H9 (cell line): Measurements from ENCODE around the gene VDR. TPM values are rescaled to one million over a fixed set of nuclear protein-coding genes. Genes with fewer than 3 reads are reported as not detected.

ENCODE experiments used
- DNase-seq: peaks from one replicate; pipeline ENCODE4 v3.0.0-alpha.2; 2017
- H2AFZ ChIP-seq: one replicate; pipeline ENCODE4 v1.6.1; 2013; ENCODE audit warnings: mild to moderate bottlenecking, low read length, control low read depth, moderate library complexity
- H2AK5ac ChIP-seq: 2 replicates; pipeline ENCODE4 v1.6.1; 2013; ENCODE audit warnings: low read length, control low read depth, mixed read lengths; ENCODE audit not compliant: insufficient read length
- H2BK120ac ChIP-seq: one replicate; pipeline ENCODE4 v1.6.1; 2013; ENCODE audit warnings: low read depth, mild to moderate bottlenecking, low read length, control low read depth, inconsistent platforms; ENCODE audit not compliant: poor library complexity, severe bottlenecking
- H2BK12ac ChIP-seq: 2 replicates; pipeline ENCODE4 v1.6.1; 2013; ENCODE audit warnings: low read length, control low read depth, mixed read lengths, low read depth; ENCODE audit not compliant: insufficient read length
- H2BK15ac ChIP-seq: 2 replicates; pipeline ENCODE4 v1.6.1; 2013; ENCODE audit warnings: low read depth, low read length, control low read depth
- H2BK20ac ChIP-seq: one replicate; pipeline ENCODE4 v1.6.1; 2013; ENCODE audit warnings: low read depth, mild to moderate bottlenecking, low read length, control low read depth, inconsistent platforms; ENCODE audit not compliant: poor library complexity, severe bottlenecking
- H2BK5ac ChIP-seq: 2 replicates; pipeline ENCODE4 v1.6.1; 2013; ENCODE audit warnings: low read length, control low read depth, mixed read lengths; ENCODE audit not compliant: insufficient read length
- H3K14ac ChIP-seq: 2 replicates; pipeline ENCODE4 v1.6.1; 2013; ENCODE audit warnings: low read length, control low read depth; ENCODE audit not compliant: insufficient read depth
- H3K18ac ChIP-seq: 2 replicates; pipeline ENCODE4 v1.6.1; 2013; ENCODE audit warnings: low read depth, mild to moderate bottlenecking, mixed read lengths, low read length, control low read depth; ENCODE audit not compliant: insufficient read length
- H3K23ac ChIP-seq: 2 replicates; pipeline ENCODE4 v1.6.1; 2013; ENCODE audit warnings: low read length, control low read depth, mixed read lengths, low read depth; ENCODE audit not compliant: insufficient read length
- H3K23me2 ChIP-seq: 2 replicates; pipeline ENCODE4 v1.6.1; 2013; ENCODE audit warnings: low read depth, mild to moderate bottlenecking, mixed read lengths, low read length, control low read depth; ENCODE audit not compliant: insufficient read length, poor library complexity, severe bottlenecking
- H3K27ac ChIP-seq: 2 replicates; pipeline ENCODE4 v1.5.1; 2013; ENCODE audit warnings: low read length, control low read depth, mixed read lengths, low read depth; ENCODE audit not compliant: insufficient read length
- H3K27me3 ChIP-seq: 2 replicates; pipeline ENCODE4 v1.6.1; 2013; ENCODE audit warnings: low read length, control low read depth, inconsistent platforms; ENCODE audit not compliant: insufficient read depth
- H3K4ac ChIP-seq: 2 replicates; pipeline ENCODE4 v1.6.1; 2013; ENCODE audit warnings: low read depth, mild to moderate bottlenecking, control low read depth, inconsistent platforms, low read length, moderate library complexity
- H3K4me1 ChIP-seq: 2 replicates; pipeline ENCODE4 v1.6.1; 2013; ENCODE audit warnings: low read length, control low read depth, inconsistent platforms; ENCODE audit not compliant: insufficient read depth
- H3K4me2 ChIP-seq: 2 replicates; pipeline ENCODE4 v1.6.1; 2013; ENCODE audit warnings: low read length, control low read depth, mixed read lengths; ENCODE audit not compliant: insufficient read length, insufficient read depth
- H3K56ac ChIP-seq: 2 replicates; pipeline ENCODE4 v1.6.1; 2013; ENCODE audit warnings: low read depth, mild to moderate bottlenecking, mixed read lengths, low read length, control low read depth; ENCODE audit not compliant: insufficient read length
- H3K79me1 ChIP-seq: 2 replicates; pipeline ENCODE4 v1.6.1; 2013; ENCODE audit warnings: low read depth, mild to moderate bottlenecking, moderate library complexity, low read length, control low read depth, inconsistent platforms; ENCODE audit not compliant: insufficient read depth, poor library complexity, severe bottlenecking
- H3K79me2 ChIP-seq: 2 replicates; pipeline ENCODE4 v1.6.1; 2013; ENCODE audit warnings: low read length, control low read depth, inconsistent platforms; ENCODE audit not compliant: insufficient read depth
- H3K9ac ChIP-seq: 2 replicates; pipeline ENCODE4 v1.6.1; 2013; ENCODE audit warnings: low read length, control low read depth, mixed read lengths; ENCODE audit not compliant: insufficient read length; ENCODE audit errors: extremely low read depth
- H3K9me3 ChIP-seq: one replicate; pipeline ENCODE4 v1.6.1; 2013; ENCODE audit warnings: low read depth, low read length, inconsistent platforms; ENCODE audit not compliant: control insufficient read depth
- H3T11ph ChIP-seq: one replicate; pipeline ENCODE4 v1.6.1; 2013; ENCODE audit warnings: mild to moderate bottlenecking, low read length, control low read depth, inconsistent platforms
- H4K20me1 ChIP-seq: one replicate; pipeline ENCODE4 v1.6.1; 2013; ENCODE audit not compliant: control insufficient read depth, insufficient read length, insufficient read depth
- H4K5ac ChIP-seq: 2 replicates; pipeline ENCODE4 v1.6.1; 2013; ENCODE audit warnings: low read depth, mild to moderate bottlenecking, mixed read lengths, low read length, control low read depth; ENCODE audit not compliant: insufficient read length
- H4K8ac ChIP-seq: replicated peaks from 2 replicates; pipeline ENCODE4 v1.6.1; 2013; ENCODE audit warnings: low read length, control low read depth, mixed read lengths, low read depth; ENCODE audit not compliant: insufficient read length
- H4K91ac ChIP-seq: 2 replicates; pipeline ENCODE4 v1.6.1; 2013; ENCODE audit warnings: low read depth, mild to moderate bottlenecking, moderate library complexity, mixed read lengths, low read length, control low read depth; ENCODE audit not compliant: insufficient read length
- H3K27ac Mint-ChIP-seq, 3 experiments: 2 replicates in 2 of 3; 3 replicates in 1 of 3; pipeline ENCODE4 v1.8.0; 2020 to 2021; ENCODE audit warnings: mixed read lengths in 3 of 3, mild to moderate bottlenecking in 1 of 3, moderate library complexity in 1 of 3
- H3K27me3 Mint-ChIP-seq: 2 replicates; pipeline ENCODE4 v1.8.0; 2021; ENCODE audit warnings: low read depth, mild to moderate bottlenecking, moderate library complexity, mixed read lengths
- H3K36me3 Mint-ChIP-seq, 3 experiments: 2 replicates in 2 of 3; 3 replicates in 1 of 3; pipeline ENCODE4 v1.8.0; 2020 to 2021; ENCODE audit warnings: low read depth in 3 of 3, mixed read lengths in 3 of 3; ENCODE audit not compliant: insufficient read depth in 1 of 3
- H3K4me1 Mint-ChIP-seq, 2 experiments: 2 replicates each; pipeline ENCODE4 v1.8.0; 2020; ENCODE audit warnings: mixed read lengths in 2 of 2
- H3K4me3 Mint-ChIP-seq, 2 experiments: 2 replicates in 1 of 2; 3 replicates in 1 of 2; pipeline ENCODE4 v1.8.0; 2020 to 2021; ENCODE audit warnings: mild to moderate bottlenecking in 2 of 2, mixed read lengths in 2 of 2, moderate library complexity in 1 of 2
- H3K9me3 Mint-ChIP-seq, 2 experiments: 2 replicates in 1 of 2; 3 replicates in 1 of 2; pipeline ENCODE4 v1.8.0; 2020; ENCODE audit warnings: mild to moderate bottlenecking in 2 of 2, mixed read lengths in 2 of 2, moderate library complexity in 1 of 2
- CTCF ChIP-seq: fragments of 200-600 bp; sonication (generic); conservative IDR thresholded peaks from 3 replicates; pipeline ENCODE4 v1.8.0; 2021; ENCODE audit warnings: antibody characterized with exemption, mild to moderate bottlenecking
- WGBS: extraction: QIAGEN DNeasy Blood & Tissue Kit; methylation state at CpG from one replicate; pipeline ENCODE4 v1.1.7; 2013; ENCODE audit warnings: missing lambda C conversion rate, low lambda C conversion rate, mixed read lengths; ENCODE audit not compliant: insufficient read length; ENCODE audit errors: extremely low coverage; 5-methylcytosine and 5-hydroxymethylcytosine counted together
- total RNA-seq: library from RNA; stranded (reverse); gene quantifications from 2 replicates; pipeline ENCODE4 v1.2.1, GENCODE V29; 2021

The VDR gene
- total RNA-seq, 1 experiment from 2014 or later = 0.61 TPM

GRCh38 chr12:47939009-47939601, 34.3 kb upstream of the VDR start:
- Histone ChIP-seq H3K9me3 (no peaks in the 10 kb centered on the region), H3K9ac (no peak overlapping the region), H2BK5ac (no peak overlapping the region), H3K56ac (no peak overlapping the region), H4K8ac (no peak overlapping the region), H4K91ac (no peak overlapping the region), H4K5ac (no peak overlapping the region), H3K14ac (no peak overlapping the region), H3K27me3 (no peaks in the 10 kb centered on the region), H2BK12ac (no peak overlapping the region), H3K23me2 (peaks cover 2% of the 10 kb centered on the region), H3K4ac (no peak overlapping the region), H3K27ac (no peak overlapping the region), H2AK5ac (no peak overlapping the region), H2AFZ (no peak overlapping the region), H3K79me1 (no peaks in the 10 kb centered on the region), H3K23ac (no peak overlapping the region), H3K18ac (no peak overlapping the region), H2BK15ac (no peak overlapping the region), H2BK20ac (no peak overlapping the region), H4K20me1 (no peaks in the 10 kb centered on the region), H3K4me2 (no peak overlapping the region), H2BK120ac (no peak overlapping the region), H3K79me2 (no peaks in the 10 kb centered on the region), H3T11ph (no peak overlapping the region), H3K4me1 (no peaks in the 10 kb centered on the region)
- Mint-ChIP-seq H3K36me3 (no peaks in the 10 kb centered on the region), H3K27ac (no peak overlapping the region), H3K4me3 (no peak overlapping the region), H3K9me3 (no peaks in the 10 kb centered on the region), H3K4me1 (peaks cover 13 to 20% of the 10 kb centered on the region in 2 experiments), H3K27me3 (peaks cover 40% of the 10 kb centered on the region)
- no CpG with 5 or more reads among the region's 6 CpGs for WGBS
- TF ChIP-seq CTCF = no peak
- DNase-seq = peak; percentile 17
